Measurements from ENCODE around the gene GTF2A1. TPM values are rescaled to one million over a fixed set of nuclear protein-coding genes. Genes with fewer than 3 reads are reported as not detected.
A peak's percentile ranks its signal among the peaks of the same experiment; 100 is the strongest.

The GTF2A1 gene
- total RNA-seq, 1 experiment from 2014 or later, result 35.0 TPM

DNA sequence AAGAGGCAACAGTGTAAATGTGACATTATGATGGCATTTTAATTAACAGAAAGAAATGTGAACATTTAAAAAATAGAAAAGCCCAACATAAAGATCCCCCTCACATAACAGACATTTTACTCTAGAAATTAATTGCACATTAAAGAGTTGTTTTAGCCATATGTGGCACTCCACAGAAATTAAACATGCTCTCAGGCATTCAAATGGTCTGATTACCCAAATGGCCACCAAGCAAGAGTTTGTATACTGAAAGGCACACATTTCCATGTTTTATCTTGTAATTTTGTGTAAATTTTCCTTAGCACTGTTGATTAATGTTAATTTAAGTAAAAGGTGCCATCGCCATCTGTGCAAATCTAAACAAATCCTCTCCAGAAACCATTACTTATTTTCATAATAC, 43.5 kb downstream of the GTF2A1 start:
- H3K27me3 Mint-ChIP-seq (ENCODE audit: insufficient read depth, unreplicated experiment), result no peaks in the 10 kb centered on the region
- no peak overlapping the region for H3K4me3 Mint-ChIP-seq (ENCODE audit: unreplicated experiment)
- no peak overlapping the region for H3K27ac Mint-ChIP-seq (ENCODE audit: low read depth, unreplicated experiment)
- no TSS peak for BruUV-seq (replicated peaks)
- H3K4me1 Mint-ChIP-seq (ENCODE audit: insufficient read depth, unreplicated experiment), result peaks cover 2% of the 10 kb centered on the region
- H3K9me3 Mint-ChIP-seq (ENCODE audit: unreplicated experiment), result no peaks in the 10 kb centered on the region
- TF ChIP-seq, protein P1, sequence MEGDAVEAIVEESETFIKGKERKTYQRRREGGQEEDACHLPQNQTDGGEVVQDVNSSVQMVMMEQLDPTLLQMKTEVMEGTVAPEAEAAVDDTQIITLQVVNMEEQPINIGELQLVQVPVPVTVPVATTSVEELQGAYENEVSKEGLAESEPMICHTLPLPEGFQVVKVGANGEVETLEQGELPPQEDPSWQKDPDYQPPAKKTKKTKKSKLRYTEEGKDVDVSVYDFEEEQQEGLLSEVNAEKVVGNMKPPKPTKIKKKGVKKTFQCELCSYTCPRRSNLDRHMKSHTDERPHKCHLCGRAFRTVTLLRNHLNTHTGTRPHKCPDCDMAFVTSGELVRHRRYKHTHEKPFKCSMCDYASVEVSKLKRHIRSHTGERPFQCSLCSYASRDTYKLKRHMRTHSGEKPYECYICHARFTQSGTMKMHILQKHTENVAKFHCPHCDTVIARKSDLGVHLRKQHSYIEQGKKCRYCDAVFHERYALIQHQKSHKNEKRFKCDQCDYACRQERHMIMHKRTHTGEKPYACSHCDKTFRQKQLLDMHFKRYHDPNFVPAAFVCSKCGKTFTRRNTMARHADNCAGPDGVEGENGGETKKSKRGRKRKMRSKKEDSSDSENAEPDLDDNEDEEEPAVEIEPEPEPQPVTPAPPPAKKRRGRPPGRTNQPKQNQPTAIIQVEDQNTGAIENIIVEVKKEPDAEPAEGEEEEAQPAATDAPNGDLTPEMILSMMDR (IDR thresholded peaks at IDR 0.05; ENCODE audit: unreplicated experiment), result no peak
- no peak for DNase-seq (ENCODE audit: unreplicated experiment)
- H3K36me3 Mint-ChIP-seq (ENCODE audit: insufficient read depth, unreplicated experiment), result peaks cover 21% of the 10 kb centered on the region
- POLR2A ChIA-PET, result no interaction called here
- intact Hi-C loops (cut with micrococcal nuclease), result no loop called here
- CTCF ChIA-PET, result interaction anchor here (3.7 kb wide), 1 partner anchor 181 kb away, joined by 19 read pairs; no protein-coding TSS in a partner anchor

DNA sequence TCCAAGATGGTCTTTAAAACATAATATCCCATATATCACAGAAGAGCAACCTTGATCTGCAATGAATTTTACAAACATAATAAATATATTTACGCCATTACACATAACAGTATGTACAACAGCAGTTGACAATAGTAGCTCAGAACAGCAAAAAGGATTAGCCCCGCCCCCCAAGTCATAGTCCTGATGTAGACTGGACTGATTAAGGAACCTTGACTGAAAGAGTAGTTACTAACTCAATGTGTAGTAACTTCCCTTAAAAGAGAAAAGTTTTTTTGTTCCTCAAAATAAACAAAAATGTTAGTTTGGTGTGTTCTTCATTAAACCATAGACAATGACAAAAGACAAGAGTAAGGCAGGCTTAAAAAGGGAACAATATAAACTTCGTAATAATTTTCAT, 44.5 kb downstream of the GTF2A1 start:
- intact Hi-C loops (cut with micrococcal nuclease), result no loop called here
- no peak overlapping the region for H3K4me3 Mint-ChIP-seq (ENCODE audit: unreplicated experiment)
- ChIA-PET POLR2A (interaction anchor here (0.8 kb wide), 1 partner anchor 12 kb away, joined by 3 read pairs; no protein-coding TSS in a partner anchor), CTCF (interaction anchor here (0.6 to 3.7 kb wide), 3 partner anchors 180 to 1183 kb away, joined by 3 to 19 read pairs (median 3); no protein-coding TSS in a partner anchor)
- H3K9me3 Mint-ChIP-seq (ENCODE audit: unreplicated experiment), result no peaks in the 10 kb centered on the region
- no peak overlapping the region for H3K27ac Mint-ChIP-seq (ENCODE audit: low read depth, unreplicated experiment)
- peaks cover 11% of the 10 kb centered on the region for H3K36me3 Mint-ChIP-seq (ENCODE audit: insufficient read depth, unreplicated experiment)
- no peaks in the 10 kb centered on the region for H3K4me1 Mint-ChIP-seq (ENCODE audit: insufficient read depth, unreplicated experiment)
- no peak for DNase-seq (ENCODE audit: unreplicated experiment)
- BruUV-seq (replicated peaks), result no TSS peak
- no peaks in the 10 kb centered on the region for H3K27me3 Mint-ChIP-seq (ENCODE audit: insufficient read depth, unreplicated experiment)
- TF ChIP-seq, protein P1 (IDR thresholded peaks at IDR 0.05; ENCODE audit: unreplicated experiment), result no peak

DNA sequence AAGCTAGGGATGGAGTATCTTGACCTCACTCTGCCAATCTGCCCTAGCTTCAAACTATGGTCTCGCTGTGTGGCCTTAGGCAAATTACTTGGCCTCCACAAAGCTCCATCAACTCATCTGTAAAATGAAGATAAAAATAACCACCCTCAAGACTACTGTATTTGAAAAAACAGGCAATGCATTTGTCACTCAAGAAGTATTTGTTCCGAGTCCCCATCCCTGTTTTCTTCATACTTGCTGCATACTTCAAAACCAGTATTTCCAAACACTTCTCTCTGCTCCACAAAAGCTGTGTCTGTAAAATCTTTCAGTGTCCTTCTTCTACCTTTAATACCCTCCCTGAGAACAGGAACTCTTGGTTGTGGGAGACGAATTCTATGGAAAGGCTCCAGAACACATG, 47.9 kb downstream of the GTF2A1 start:
- no peak overlapping the region for H3K4me3 Mint-ChIP-seq (ENCODE audit: unreplicated experiment)
- CTCF ChIA-PET, result interaction anchor here (0.6 to 5.0 kb wide), 9 partner anchors 9 to 292 kb away, joined by 3 to 60 read pairs (median 5); no protein-coding TSS in a partner anchor
- H3K27me3 Mint-ChIP-seq (ENCODE audit: insufficient read depth, unreplicated experiment), result no peaks in the 10 kb centered on the region
- no peaks in the 10 kb centered on the region for H3K9me3 Mint-ChIP-seq (ENCODE audit: unreplicated experiment)
- peaks cover 13% of the 10 kb centered on the region for H3K4me1 Mint-ChIP-seq (ENCODE audit: insufficient read depth, unreplicated experiment)
- TF ChIP-seq, protein P1 (IDR thresholded peaks at IDR 0.05; ENCODE audit: unreplicated experiment), result no peak
- no peak for DNase-seq (ENCODE audit: unreplicated experiment)
- intact Hi-C loops (cut with micrococcal nuclease), result no loop called here
- no peaks in the 10 kb centered on the region for H3K36me3 Mint-ChIP-seq (ENCODE audit: insufficient read depth, unreplicated experiment)
- POLR2A ChIA-PET, result interaction anchor here (0.6 to 0.7 kb wide), 2 partner anchors 23 to 212 kb away, joined by 3 read pairs; no protein-coding TSS in a partner anchor
- no peak overlapping the region for H3K27ac Mint-ChIP-seq (ENCODE audit: low read depth, unreplicated experiment)
- no TSS peak for BruUV-seq (replicated peaks)

DNA sequence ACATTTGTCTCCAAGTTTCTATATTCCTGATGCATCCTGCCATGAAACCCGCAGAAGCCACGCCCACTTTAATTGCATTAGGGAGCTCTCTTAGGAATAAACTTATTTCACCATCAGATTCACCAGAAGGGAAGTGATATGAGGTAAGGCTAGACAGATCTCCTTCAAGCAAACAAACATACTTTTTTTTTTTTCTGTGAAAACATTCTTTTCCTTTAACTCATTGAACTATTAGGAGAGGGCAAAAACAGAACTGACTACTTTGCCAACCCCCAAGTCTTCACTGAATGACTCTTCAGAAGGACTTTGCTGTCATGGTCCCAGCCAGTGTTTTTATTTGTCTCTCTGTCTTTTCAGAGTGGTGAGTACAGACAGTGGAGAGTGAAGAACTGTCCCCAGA, 48.4 kb downstream of the GTF2A1 start:
- H3K9me3 Mint-ChIP-seq (ENCODE audit: unreplicated experiment), result no peaks in the 10 kb centered on the region
- no peak overlapping the region for H3K27ac Mint-ChIP-seq (ENCODE audit: low read depth, unreplicated experiment)
- no peak overlapping the region for H3K4me3 Mint-ChIP-seq (ENCODE audit: unreplicated experiment)
- H3K4me1 Mint-ChIP-seq (ENCODE audit: insufficient read depth, unreplicated experiment), result peaks cover 13% of the 10 kb centered on the region
- no peaks in the 10 kb centered on the region for H3K27me3 Mint-ChIP-seq (ENCODE audit: insufficient read depth, unreplicated experiment)
- BruUV-seq (replicated peaks), result no TSS peak
- TF ChIP-seq, protein P1 (IDR thresholded peaks at IDR 0.05; ENCODE audit: unreplicated experiment), result no peak
- H3K36me3 Mint-ChIP-seq (ENCODE audit: insufficient read depth, unreplicated experiment), result no peaks in the 10 kb centered on the region
- peak; percentile 35 for DNase-seq (ENCODE audit: unreplicated experiment)
- intact Hi-C loops (cut with micrococcal nuclease), result no loop called here
- POLR2A ChIA-PET, result interaction anchor here (0.6 kb wide), 2 partner anchors 10 to 24 kb away, joined by 3 read pairs; no protein-coding TSS in a partner anchor
- CTCF ChIA-PET, result interaction anchor here (0.6 to 5.0 kb wide), 10 partner anchors 9 to 292 kb away, joined by 3 to 60 read pairs (median 4); no protein-coding TSS in a partner anchor
